Measurements from ENCODE around the gene SIDT2.

GRCh38 chr11:117226388-117227385 is 48.1 kb downstream of the SIDT2 start:
- TF ChIP-seq EZH2 (optimal IDR thresholded peaks at IDR 0.05; ENCODE audit: low read depth, low read length) (no peak), CTCF (IDR thresholded peaks at IDR 0.05; ENCODE audit: low read length) (peak; percentile 72), EZH2phosphoT487 (IDR thresholded peaks at IDR 0.05; ENCODE audit: low read length) (no peak)

Data from MM.1S (cell line).